HG03039 (cell line): ENCODE data around the gene RTCA.
A peak's percentile ranks its signal among the peaks of the same experiment; 100 is the strongest.
"Not testable (repeated sequence)": the region's sequence is repeated elsewhere in the genome, so short reads cannot be mapped to it uniquely, and the experiment has no call there.

ENCODE experiments used
- ATAC-seq: cut with Tn5 transposase; IDR thresholded peaks from one replicate; pipeline ENCODE4 v1.9.1; 2021; ENCODE audit warnings: mild to moderate bottlenecking, moderate library complexity; ENCODE audit not compliant: unreplicated experiment

Gene RTCA

DNA sequence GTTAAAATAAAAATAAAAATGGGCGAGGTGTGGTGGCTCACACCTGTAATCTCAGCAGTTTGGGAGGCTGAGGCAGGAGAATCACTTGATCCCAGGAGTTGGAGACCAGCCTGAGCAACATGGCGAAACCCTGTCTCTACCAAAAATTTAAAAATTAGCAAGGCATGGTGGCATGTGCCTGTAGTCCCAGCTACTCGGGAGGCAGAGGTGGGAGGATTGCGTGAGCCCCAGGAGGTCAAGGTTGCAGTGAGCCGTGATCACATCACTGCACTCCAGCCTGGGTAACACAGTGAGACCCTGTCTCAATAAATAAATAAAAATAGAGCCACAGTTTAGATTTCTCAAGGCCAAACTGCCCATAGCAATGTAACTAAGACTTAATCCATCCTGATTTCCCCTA is 9.7 kb upstream of the RTCA start:
- ATAC-seq = not testable (repeated sequence)

DNA sequence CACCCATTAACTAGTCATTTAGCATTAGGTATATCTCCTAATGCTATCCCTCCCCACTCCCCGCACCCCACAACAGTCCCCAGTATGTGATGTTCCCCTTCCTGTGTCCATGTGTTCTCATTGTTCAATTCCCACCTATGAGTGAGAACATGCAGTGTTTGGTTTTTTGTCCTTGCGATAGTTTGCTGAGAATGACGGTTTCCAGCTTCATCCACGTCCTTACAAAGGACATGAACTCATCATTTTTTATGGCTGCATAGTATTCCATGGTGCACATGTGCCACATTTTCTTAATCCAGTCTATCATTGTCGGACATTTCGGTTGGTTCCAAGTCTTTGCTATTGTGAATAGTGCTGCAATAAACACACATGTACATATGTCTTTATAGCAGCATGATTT is 7.6 kb upstream of the RTCA start:
- ATAC-seq = not testable (repeated sequence)

- no peak for ATAC-seq
Measured at GRCh38 chr1:100261686-100262085, 4.3 kb upstream of the RTCA start.

DNA sequence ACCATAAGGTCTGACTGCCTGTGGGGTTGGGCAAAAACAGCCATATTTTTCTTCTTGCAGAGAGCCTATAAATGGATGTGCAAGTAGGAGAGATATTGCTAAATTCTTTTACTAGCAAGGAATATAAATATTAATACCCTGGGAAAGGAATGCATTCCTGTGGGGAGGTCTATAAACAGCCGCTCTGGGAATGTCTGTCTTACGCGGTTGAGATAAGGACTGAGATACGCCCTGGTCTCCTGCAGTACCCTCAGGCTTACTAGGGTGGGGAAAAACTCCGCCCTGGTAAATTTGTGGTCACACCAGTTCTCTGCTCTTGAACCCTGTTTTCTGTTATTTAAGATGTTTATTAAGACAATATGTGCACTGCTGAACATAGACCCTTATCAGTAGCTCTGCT is 1.9 kb upstream of the RTCA start:
- ATAC-seq = not testable (repeated sequence)

DNA sequence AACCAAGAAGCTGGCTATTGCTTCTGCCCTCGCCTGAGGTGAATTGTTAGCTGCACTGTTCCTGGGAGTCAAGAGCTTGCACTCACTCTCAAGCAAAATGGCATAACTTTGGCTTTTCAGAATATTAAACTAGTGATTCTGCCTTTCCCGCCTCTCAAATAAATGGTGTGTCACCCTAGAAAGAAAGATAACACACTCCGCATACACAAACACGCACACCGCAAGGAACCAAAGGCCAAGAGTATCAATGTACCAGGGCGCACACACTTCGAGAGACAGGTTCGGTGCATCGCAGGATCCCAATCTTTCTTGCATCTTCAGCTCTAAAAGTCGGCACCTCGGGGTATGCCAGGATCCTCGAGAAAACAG is 470 bp upstream of the RTCA start:
- peak; percentile 24 for ATAC-seq

DNA sequence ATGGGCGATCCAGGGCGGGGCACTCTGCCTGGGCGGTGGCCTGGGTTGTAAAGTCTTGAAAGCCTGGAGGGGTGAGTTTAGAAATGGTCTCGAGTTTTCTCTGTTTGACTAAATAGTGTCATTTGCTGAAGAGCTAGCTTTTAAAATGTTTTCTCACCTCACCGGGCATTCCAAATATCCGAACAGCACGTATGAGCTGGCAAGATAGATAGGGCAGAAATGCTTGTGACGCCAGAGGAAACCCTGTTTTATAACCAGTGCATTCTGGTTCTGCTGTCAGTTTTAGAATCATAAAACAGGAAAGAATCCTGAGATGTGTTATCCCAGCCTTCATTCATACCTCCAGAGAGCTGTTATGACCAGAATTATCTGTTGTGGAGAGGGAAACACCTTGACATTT is 725 bp downstream of the RTCA start:
- peak; percentile 26 for ATAC-seq

- ATAC-seq = no peak
Measured at GRCh38 chr1:100267284-100267683, 1.3 kb downstream of the RTCA start.

GRCh38 chr1:100268202-100268601 is 2.2 kb downstream of the RTCA start:
- ATAC-seq = no peak

- no peak for ATAC-seq
Measured at GRCh38 chr1:100277866-100278265, 11.8 kb downstream of the RTCA start.

GRCh38 chr1:100279358-100279923 is 13.4 kb downstream of the RTCA start:
- no peak for ATAC-seq

GRCh38 chr1:100279954-100280682 is 14.1 kb downstream of the RTCA start:
- ATAC-seq = no peak

GRCh38 chr1:100284591-100284990 is 18.6 kb downstream of the RTCA start:
- no peak for ATAC-seq

DNA sequence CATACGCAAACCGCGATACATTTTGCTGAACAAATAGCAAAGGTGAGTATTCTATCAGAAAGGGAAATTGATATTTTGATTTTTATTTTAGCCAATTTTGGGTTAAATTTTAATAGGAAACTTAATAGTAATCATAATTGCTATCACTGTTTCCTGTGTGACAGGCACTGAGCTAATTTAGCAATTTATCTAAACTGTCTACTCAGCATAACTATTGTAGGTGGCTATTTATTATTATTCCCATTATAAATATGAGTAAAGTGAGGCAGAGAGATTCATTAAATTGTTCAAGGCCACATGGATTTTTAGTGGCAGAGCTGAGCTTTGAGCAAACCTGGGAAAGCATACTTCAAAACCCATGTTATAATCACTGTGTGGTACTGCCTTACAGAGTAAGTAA is 21.1 kb downstream of the RTCA start:
- no peak for ATAC-seq

GRCh38 chr1:100290291-100290690 is 24.3 kb downstream of the RTCA start:
- no peak for ATAC-seq

DNA sequence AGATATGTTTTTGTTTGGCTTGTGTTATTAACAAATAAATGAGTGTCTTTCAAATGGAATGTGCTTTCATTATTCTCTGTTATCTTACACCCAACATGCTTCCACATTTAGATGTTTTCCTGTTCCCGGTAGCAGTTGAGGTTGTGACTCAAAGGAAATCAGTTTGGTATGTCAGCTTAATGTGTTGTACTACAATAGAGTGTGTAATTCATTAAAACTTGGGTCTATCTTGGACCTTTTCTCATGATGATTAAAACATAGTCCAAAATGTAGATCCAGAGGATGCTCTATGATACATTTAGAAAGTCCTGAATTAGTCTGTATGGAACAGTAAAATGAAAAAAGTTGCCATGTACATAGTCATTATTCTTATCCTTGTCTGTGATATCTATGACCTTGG is 26.7 kb downstream of the RTCA start:
- ATAC-seq = no peak

- ATAC-seq = no peak
Measured at GRCh38 chr1:100296140-100296539, 30.1 kb downstream of the RTCA start.

DNA sequence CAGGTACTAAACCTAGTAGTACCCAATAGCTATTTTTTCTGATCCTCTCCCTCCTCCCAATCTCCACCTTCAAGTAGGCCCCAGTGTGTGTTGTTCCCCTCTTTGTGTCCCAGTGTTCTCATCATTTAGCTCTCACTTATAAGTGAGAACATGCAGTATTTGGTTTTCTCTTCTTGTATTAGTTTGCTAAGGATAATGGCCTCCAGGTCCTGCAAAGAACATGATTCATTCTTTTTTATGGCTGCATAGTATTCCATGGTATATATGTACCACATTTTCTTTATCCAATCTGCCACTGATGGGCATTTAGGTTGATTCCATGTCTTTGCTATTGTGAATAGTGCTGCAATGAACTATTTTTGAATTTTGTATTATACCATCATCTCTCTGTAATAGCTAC is 31.0 kb downstream of the RTCA start:
- not testable (repeated sequence) for ATAC-seq

DNA sequence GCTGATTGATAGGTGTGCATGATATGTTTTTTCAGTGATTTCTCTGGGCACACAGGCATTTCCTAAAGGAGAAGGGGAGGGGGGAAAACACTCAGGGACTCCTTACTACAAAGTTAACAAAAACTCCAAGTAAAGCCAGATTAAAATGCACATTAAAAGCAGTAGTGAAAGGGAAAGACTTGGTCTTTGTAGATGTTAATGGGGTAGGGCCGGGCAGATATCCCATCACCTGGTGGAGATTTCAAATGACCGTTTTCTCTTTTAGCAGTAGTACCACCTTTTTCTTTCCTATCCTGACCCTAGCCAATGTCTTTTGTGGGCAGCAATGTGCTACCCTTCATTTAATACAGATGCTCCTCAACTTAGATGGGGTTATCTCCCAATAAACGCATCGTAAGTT is 32.5 kb downstream of the RTCA start:
- no peak for ATAC-seq

GRCh38 chr1:100299521-100300222 is 33.7 kb downstream of the RTCA start:
- no peak for ATAC-seq

GRCh38 chr1:100300691-100301090 is 34.7 kb downstream of the RTCA start:
- ATAC-seq = no peak

GRCh38 chr1:100302739-100303138 is 36.7 kb downstream of the RTCA start:
- no peak for ATAC-seq

DNA sequence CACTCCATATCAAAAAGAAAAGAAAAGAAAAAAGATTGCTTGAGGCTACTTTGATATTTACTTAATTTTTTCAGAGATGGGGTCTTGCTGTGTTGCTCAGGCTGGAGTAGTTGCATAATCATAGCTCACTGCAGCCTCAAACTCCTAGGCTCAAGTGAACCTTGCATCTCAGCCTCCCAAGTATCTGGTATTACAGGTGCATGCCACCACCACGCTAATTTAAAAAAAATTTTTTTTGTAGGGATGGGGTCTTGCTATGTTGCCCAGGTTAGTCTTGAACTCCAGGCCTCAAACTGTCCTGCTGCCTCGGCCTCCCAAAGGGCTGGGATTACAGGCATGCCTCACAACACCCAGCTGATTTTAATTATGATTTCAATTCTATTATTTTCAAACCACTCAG is 38.2 kb downstream of the RTCA start:
- no peak for ATAC-seq
